PC-3 (cell line): ENCODE data around the gene MSTO1.

Source experiments
- CTCF ChIP-seq: fragments of 300-600 bp; sonication (generic); conservative IDR thresholded peaks from 2 replicates; pipeline ENCODE4 v1.5.1; 2017; ENCODE audit warnings: antibody characterized with exemption, low read depth, mild to moderate bottlenecking, low read length
- EZH2 ChIP-seq: fragments of 300-600 bp; sonication (generic); IDR thresholded peaks from one replicate; pipeline ENCODE4 v1.6.1; 2017; ENCODE audit warnings: antibody characterized with exemption, mild to moderate bottlenecking, low read length; ENCODE audit not compliant: unreplicated experiment
- EZH2phosphoT487 ChIP-seq: fragments of 300-600 bp; sonication (generic); IDR thresholded peaks from 2 replicates; pipeline ENCODE4 v1.6.1; 2018; ENCODE audit warnings: mild to moderate bottlenecking, antibody characterized with exemption, low read length, borderline replicate concordance

GRCh38 chr1:155640367-155640766 lies 30.3 kb downstream of the MSTO1 start:
- TF ChIP-seq CTCF (no peak), EZH2phosphoT487 (no peak), EZH2 (no peak)
